H1 (cell line): Measurements from ENCODE around the gene TPD52L2. TPM values are rescaled to one million over a fixed set of nuclear protein-coding genes. Genes with fewer than 3 reads are reported as not detected.

Experiments
- CTCF ChIA-PET: fragments of 300-600 bp; sonication (Branson Sonifier 250); formaldehyde crosslinking; loops from one replicate; lab custom pipeline; 2021; ENCODE audit not compliant: partially characterized antibody; lab: Charles Lee
- POLR2A ChIA-PET: fragments of 300-600 bp; sonication (Branson Sonifier 250); formaldehyde crosslinking; loops from one replicate; lab custom pipeline; 2021; ENCODE audit warnings: inconsistent platforms; ENCODE audit not compliant: partially characterized antibody; lab: Charles Lee
- DNase-seq, 2 experiments: peaks; one replicate each; pipeline versions ENCODE4 v3.0.0 to v3.0.0-alpha.2; 2010 to 2022; ENCODE audit warnings: low spot score in 2 of 2, low read depth in 1 of 2, mixed read lengths in 1 of 2
- FAIRE-seq: peaks from 2 replicates; lab custom pipeline; 2011; peaks lifted over from hg19 to GRCh38; lab: Jason Lieb, UNC
- H2AFZ ChIP-seq: 2 replicates; pipeline ENCODE4 v1.8.1; 2012; ENCODE audit warnings: low read length, inconsistent platforms
- H2AK5ac ChIP-seq: 2 replicates; pipeline ENCODE4 v1.6.1; 2013; ENCODE audit warnings: low read depth, low read length
- H2BK120ac ChIP-seq: replicated peaks from 2 replicates; pipeline ENCODE3; 2013; ENCODE audit warnings: low read depth, low read length, inconsistent platforms
- H2BK12ac ChIP-seq: 2 replicates; pipeline ENCODE4 v1.6.1; 2013; ENCODE audit warnings: low read depth, low read length
- H2BK15ac ChIP-seq: 2 replicates; pipeline ENCODE4 v1.6.1; 2013; ENCODE audit warnings: low read length
- H2BK20ac ChIP-seq: 2 replicates; pipeline ENCODE4 v1.6.1; 2013; ENCODE audit warnings: low read length
- H2BK5ac ChIP-seq: 2 replicates; pipeline ENCODE4 v1.6.1; 2013; ENCODE audit warnings: low read depth, low read length
- H3K14ac ChIP-seq: 2 replicates; pipeline ENCODE4 v1.6.1; 2013; ENCODE audit warnings: inconsistent platforms; ENCODE audit not compliant: insufficient read length
- H3K18ac ChIP-seq: 2 replicates; pipeline ENCODE4 v1.6.1; 2013; ENCODE audit warnings: low read length; ENCODE audit errors: extremely low read depth
- H3K23ac ChIP-seq: 2 replicates; pipeline ENCODE4 v1.6.1; 2013; ENCODE audit warnings: inconsistent platforms; ENCODE audit not compliant: insufficient read length
- H3K23me2 ChIP-seq: 2 replicates; pipeline ENCODE4 v1.6.1; 2013; ENCODE audit warnings: low read depth, low read length
- H3K27ac ChIP-seq: 2 replicates; pipeline ENCODE4 v1.6.1; 2011; ENCODE audit warnings: low read depth, low read length, inconsistent platforms
- H3K27me3 ChIP-seq, 4 experiments: replicated peaks in 1 of 4; 1 replicate in 1 of 4; 2 replicates in 3 of 4; pipeline versions ENCODE4 v1.6.1 to v1.8.1; 2011 to 2013; ENCODE audit warnings: low read length in 3 of 4, mild to moderate bottlenecking in 3 of 4, inconsistent platforms in 2 of 4, mixed read lengths in 2 of 4, moderate library complexity in 1 of 4; ENCODE audit not compliant: control insufficient read depth in 3 of 4, insufficient read depth in 3 of 4; ENCODE audit errors: extremely low read depth in 1 of 4
- H3K36me3 ChIP-seq, 4 experiments: 2 replicates each; pipeline versions ENCODE4 v1.6.1 to v1.8.1; 2011 to 2013; ENCODE audit warnings: mild to moderate bottlenecking in 4 of 4, low read length in 3 of 4, moderate library complexity in 2 of 4, control low read depth in 1 of 4, inconsistent platforms in 1 of 4; ENCODE audit not compliant: insufficient read depth in 4 of 4, control insufficient read depth in 2 of 4
- H3K4ac ChIP-seq: replicated peaks from 2 replicates; pipeline ENCODE3; 2013; ENCODE audit warnings: low read length, low read depth, mixed read lengths, inconsistent platforms; ENCODE audit not compliant: insufficient read length
- H3K4me1 ChIP-seq, 4 experiments: replicated peaks in 1 of 4; 1 replicate in 1 of 4; 2 replicates in 3 of 4; pipeline versions ENCODE4 v1.6.1 to v1.8.1; 2011 to 2013; ENCODE audit warnings: low read length in 3 of 4, inconsistent platforms in 2 of 4, mixed read lengths in 1 of 4; ENCODE audit not compliant: insufficient read depth in 4 of 4, control insufficient read depth in 3 of 4
- H3K4me2 ChIP-seq, 2 experiments: 2 replicates each; pipeline versions ENCODE4 v1.6.1 to v1.8.1; 2011 to 2013; ENCODE audit warnings: low read depth in 2 of 2, low read length in 2 of 2, control low read depth in 1 of 2, inconsistent platforms in 1 of 2, mild to moderate bottlenecking in 1 of 2; ENCODE audit not compliant: insufficient read depth in 1 of 2
- H3K4me3 ChIP-seq, 4 experiments: fragments of 200-600, 300-600 bp in 1 of 4; sonication (generic), shearing (Covaris generic), sonication (Bioruptor Twin) in 1 of 4; 2 replicates each; pipeline versions ENCODE4 v1.5.1 to v1.8.1; 2011 to 2016; ENCODE audit warnings: low read length in 4 of 4, low read depth in 3 of 4, control low read depth in 2 of 4, inconsistent platforms in 2 of 4, mild to moderate bottlenecking in 2 of 4, mixed read lengths in 1 of 4, moderate library complexity in 1 of 4; ENCODE audit not compliant: insufficient read depth in 2 of 4; ENCODE audit errors: extremely low read depth in 1 of 4
- H3K56ac ChIP-seq: replicated peaks from 2 replicates; pipeline ENCODE3; 2013; ENCODE audit warnings: low read depth, mild to moderate bottlenecking, mixed read lengths, low read length, inconsistent platforms; ENCODE audit not compliant: insufficient read length
- H3K79me1 ChIP-seq: 2 replicates; pipeline ENCODE4 v1.6.1; 2013; ENCODE audit warnings: low read depth, low read length, control low read depth
- H3K79me2 ChIP-seq, 2 experiments: 2 replicates each; pipeline versions ENCODE4 v1.6.1 to v1.8.1; 2012 to 2013; ENCODE audit warnings: low read length in 2 of 2, mild to moderate bottlenecking in 2 of 2, inconsistent platforms in 1 of 2; ENCODE audit not compliant: insufficient read depth in 2 of 2, control insufficient read depth in 1 of 2
- H3K9ac ChIP-seq, 4 experiments: replicated peaks in 1 of 4; 1 replicate in 1 of 4; 2 replicates in 3 of 4; pipeline versions ENCODE4 v1.6.1 to v1.8.1; 2011 to 2013; ENCODE audit warnings: low read depth in 3 of 4, low read length in 3 of 4, control low read depth in 2 of 4, mild to moderate bottlenecking in 2 of 4, moderate library complexity in 2 of 4, inconsistent platforms in 1 of 4; ENCODE audit errors: extremely low read depth in 1 of 4
- H3K9me3 ChIP-seq, 2 experiments: 2 replicates each; pipeline versions ENCODE4 v1.6.1 to v1.8.1; 2012 to 2013; ENCODE audit warnings: mild to moderate bottlenecking in 2 of 2, moderate library complexity in 2 of 2, control low read depth in 1 of 2, inconsistent platforms in 1 of 2, low read depth in 1 of 2, low read length in 1 of 2, mixed read lengths in 1 of 2; ENCODE audit not compliant: insufficient read depth in 2 of 2
- H4K20me1 ChIP-seq, 2 experiments: replicated peaks in 1 of 2; 2 replicates each; pipeline versions ENCODE3 to v1.8.1; 2011 to 2013; ENCODE audit warnings: inconsistent platforms in 2 of 2, low read length in 2 of 2, mild to moderate bottlenecking in 1 of 2; ENCODE audit not compliant: insufficient read depth in 2 of 2, control insufficient read depth in 1 of 2
- H4K5ac ChIP-seq: 2 replicates; pipeline ENCODE4 v1.6.1; 2013; ENCODE audit warnings: low read length, low read depth, mixed read lengths, inconsistent platforms; ENCODE audit not compliant: insufficient read length
- H4K8ac ChIP-seq: 2 replicates; pipeline ENCODE4 v1.8.0; 2013; ENCODE audit warnings: mild to moderate bottlenecking, moderate library complexity, low read length, inconsistent platforms; ENCODE audit not compliant: insufficient read depth; ENCODE audit errors: extremely low read depth
- H4K91ac ChIP-seq: replicated peaks from 2 replicates; pipeline ENCODE3; 2013; ENCODE audit warnings: low read length, mixed read lengths, inconsistent platforms; ENCODE audit not compliant: insufficient read length
- POLR2AphosphoS5 ChIP-seq: IDR thresholded peaks from 2 replicates; pipeline ENCODE4 v1.6.1; 2011; ENCODE audit warnings: low read depth, low read length
- TAF1 ChIP-seq: IDR thresholded peaks from 2 replicates; pipeline ENCODE4 v1.6.1; 2011; ENCODE audit warnings: mild to moderate bottlenecking, low read depth, low read length
- ZNF274 ChIP-seq: IDR thresholded peaks from 2 replicates; pipeline ENCODE4 v1.7.0; 2012; ENCODE audit warnings: low read length, borderline replicate concordance; ENCODE audit errors: extremely low read depth
- WGBS, 2 experiments: shearing (Covaris generic) in 1 of 2; methylation state at CpG; one replicate each; pipeline versions ENCODE4 v1.1.6 to v1.1.7; 2013 to 2015; ENCODE audit warnings: low lambda C conversion rate in 2 of 2, mixed read lengths in 2 of 2, inconsistent platforms in 1 of 2, low coverage in 1 of 2, missing lambda C conversion rate in 1 of 2; ENCODE audit not compliant: insufficient replicate concordance in 2 of 2, insufficient coverage in 1 of 2, insufficient read length in 1 of 2; ENCODE audit errors: extremely low coverage in 1 of 2, missing lambda C conversion rate in 1 of 2; 5-methylcytosine and 5-hydroxymethylcytosine counted together
- polyA plus RNA-seq, 7 experiments: library from polyadenylated mRNA; depleted of rRNA in 3 of 7; stranded (reverse) in 5 of 7; unstranded in 2 of 7; fragments of >200 nt in 5 of 7; fragments of 200-250 nt in 2 of 7; gene quantifications; 1 replicate in 5 of 7; 2 replicates in 1 of 7; 4 replicates in 1 of 7; pipeline versions ENCODE4 v1.2.1 to v1.2.3, GENCODE V29; 2011 to 2013; ENCODE audit warnings: missing spikeins in 2 of 7, mixed read lengths in 2 of 7
- total RNA-seq: library from RNA; stranded (reverse); fragmentation: NEBNext Ultra II Directional; extraction: Animal tissue kit (Norgen Biotek cat#: 25700); gene quantifications from 2 replicates; pipeline ENCODE4 v1.2.1, GENCODE V29; 2021
- TF ChIP-seq, protein P1 (sequence below): IDR thresholded peaks from 2 replicates; pipeline ENCODE4 v1.6.1; 2012; ENCODE audit warnings: low read length, inconsistent platforms

Gene TPD52L2
- total and polyA plus RNA-seq, 2 of the 8 experiments (the other 6 are each of a cell fraction or from before 2014, with no cell fraction given), result 77.1 to 80.2 TPM

DNA sequence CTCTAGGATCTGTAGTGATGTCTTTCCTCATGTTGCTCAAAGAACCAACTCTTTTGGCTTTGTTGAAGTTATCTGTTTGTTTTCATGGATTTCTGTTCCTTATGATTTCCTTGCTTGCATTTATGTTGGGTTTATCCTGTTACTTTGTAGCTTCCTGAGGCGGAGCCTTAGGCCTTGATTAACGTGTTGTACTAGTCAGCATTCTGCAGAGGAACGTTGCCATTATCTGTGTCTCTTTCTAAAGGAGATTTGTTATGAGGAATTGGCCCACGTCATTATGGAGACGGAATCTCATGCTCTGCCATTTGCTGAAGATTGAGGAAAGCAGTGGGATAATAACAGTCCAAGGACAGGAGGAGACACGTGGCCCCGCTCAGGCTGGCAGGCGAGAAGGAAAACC, 61.2 kb downstream of the TPD52L2 start:
- H3K79me2 ChIP-seq, result peaks cover 0 to 5% of the 10 kb centered on the region in 2 experiments; a peak in 1 of 4 replicates
- CTCF ChIA-PET, result interaction anchor here (6.2 kb wide), 1 partner anchor 8 kb away, joined by 57 read pairs; no protein-coding TSS in a partner anchor
- POLR2A ChIA-PET, result no interaction called here

More for the DNA sequence above, 61.2 kb downstream of the TPD52L2 start:
- no peaks in the 10 kb centered on the region for H3K23me2 ChIP-seq
- H4K8ac ChIP-seq, result no peak overlapping the region
- H3K27ac ChIP-seq, result no peak overlapping the region
- TF ChIP-seq POLR2AphosphoS5 (no peak), ZNF274 (no peak), TAF1 (no peak)
- TF ChIP-seq, protein P1, sequence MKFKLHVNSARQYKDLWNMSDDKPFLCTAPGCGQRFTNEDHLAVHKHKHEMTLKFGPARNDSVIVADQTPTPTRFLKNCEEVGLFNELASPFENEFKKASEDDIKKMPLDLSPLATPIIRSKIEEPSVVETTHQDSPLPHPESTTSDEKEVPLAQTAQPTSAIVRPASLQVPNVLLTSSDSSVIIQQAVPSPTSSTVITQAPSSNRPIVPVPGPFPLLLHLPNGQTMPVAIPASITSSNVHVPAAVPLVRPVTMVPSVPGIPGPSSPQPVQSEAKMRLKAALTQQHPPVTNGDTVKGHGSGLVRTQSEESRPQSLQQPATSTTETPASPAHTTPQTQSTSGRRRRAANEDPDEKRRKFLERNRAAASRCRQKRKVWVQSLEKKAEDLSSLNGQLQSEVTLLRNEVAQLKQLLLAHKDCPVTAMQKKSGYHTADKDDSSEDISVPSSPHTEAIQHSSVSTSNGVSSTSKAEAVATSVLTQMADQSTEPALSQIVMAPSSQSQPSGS, result no peak
- H2BK12ac ChIP-seq, result no peak overlapping the region
- H2BK20ac ChIP-seq, result no peak overlapping the region
- H3K23ac ChIP-seq, result no peak overlapping the region
- H3K9ac ChIP-seq, result no peak overlapping the region
- H2AK5ac ChIP-seq, result no peak overlapping the region
- no peak for DNase-seq
- FAIRE-seq, result no peak
- no peak overlapping the region for H3K4me3 ChIP-seq
- H3K27me3 ChIP-seq, result no peaks in the 10 kb centered on the region
- no peak overlapping the region for H2AFZ ChIP-seq
- no peak overlapping the region for H3K56ac ChIP-seq
- no peak overlapping the region for H3K4me2 ChIP-seq
- no peak overlapping the region for H3K18ac ChIP-seq
- no peak overlapping the region for H4K91ac ChIP-seq
- H3K36me3 ChIP-seq, result peaks cover 2 to 25% (median 13%) of the 10 kb centered on the region in 4 experiments; a peak in 6 of 8 replicates
- no peaks in the 10 kb centered on the region for H3K4me1 ChIP-seq
- H2BK15ac ChIP-seq, result no peak overlapping the region
- no peak overlapping the region for H3K14ac ChIP-seq
- no peak overlapping the region for H4K5ac ChIP-seq
- no peak overlapping the region for H2BK120ac ChIP-seq
- no peaks in the 10 kb centered on the region for H3K9me3 ChIP-seq
- 97% methylated on average over 8 of the region's 8 CpGs; no CpG with 5 or more reads in 1 of the 2 experiments for WGBS, 2 experiments
- H3K79me1 ChIP-seq, result no peaks in the 10 kb centered on the region; the same call in 1 of the 2 replicates
- H4K20me1 ChIP-seq, result peaks cover 4 to 7% of the 10 kb centered on the region in 2 experiments
- no peak overlapping the region for H3K4ac ChIP-seq
- H2BK5ac ChIP-seq, result no peak overlapping the region
